Measurements from ENCODE around the gene VANGL2.

The VANGL2 gene

GRCh38 chr1:160465123-160465522, 64.8 kb downstream of the VANGL2 start:
- ATAC-seq: no peak
- no peak for TF ChIP-seq CREB5 (CRISPR knock-in tag; IDR thresholded peaks at IDR 0.05; ENCODE audit: low read depth)
- no peak for TF ChIP-seq ZNF8 (CRISPR knock-in tag; IDR thresholded peaks at IDR 0.05)
- no peak for TF ChIP-seq PATZ1 (CRISPR knock-in tag; IDR thresholded peaks at IDR 0.05; ENCODE audit: borderline replicate concordance)
- no peak for TF ChIP-seq CSDC2 (CRISPR knock-in tag; IDR thresholded peaks at IDR 0.05)
- no peak for TF ChIP-seq TCF4 (CRISPR knock-in tag; IDR thresholded peaks at IDR 0.05; ENCODE audit: borderline replicate concordance)
- no peak for TF ChIP-seq ZNF70 (CRISPR knock-in tag; IDR thresholded peaks at IDR 0.05)
- TF ChIP-seq ZNF565 (CRISPR knock-in tag; conservative IDR thresholded peaks at IDR 0.05; ENCODE audit: low read depth): no peak
- no peak for TF ChIP-seq ZFP3 (CRISPR knock-in tag; IDR thresholded peaks at IDR 0.05)
- no peak for TF ChIP-seq ZFP30 (CRISPR knock-in tag; IDR thresholded peaks at IDR 0.05)
- TF ChIP-seq ARNTL (CRISPR knock-in tag; IDR thresholded peaks at IDR 0.05; ENCODE audit: borderline replicate concordance, low read depth): no peak
- no peak for TF ChIP-seq ZC3H10 (CRISPR knock-in tag; IDR thresholded peaks at IDR 0.05)
- no peak for TF ChIP-seq GLIS3 (CRISPR knock-in tag; IDR thresholded peaks at IDR 0.05)
- no peak for TF ChIP-seq ISL1 (CRISPR knock-in tag; IDR thresholded peaks at IDR 0.05)
- TF ChIP-seq SNAI2 (CRISPR knock-in tag; IDR thresholded peaks at IDR 0.05): no peak
- TF ChIP-seq TOX (CRISPR knock-in tag; IDR thresholded peaks at IDR 0.05; ENCODE audit: borderline replicate concordance): no peak
- TF ChIP-seq RARB (CRISPR knock-in tag; IDR thresholded peaks at IDR 0.05): no peak
- TF ChIP-seq ESRRG (CRISPR knock-in tag; IDR thresholded peaks at IDR 0.05): no peak

- TF ChIP-seq PPARA (CRISPR knock-in tag; IDR thresholded peaks at IDR 0.05; ENCODE audit: borderline replicate concordance) (no peak), PATZ1 (CRISPR knock-in tag; IDR thresholded peaks at IDR 0.05; ENCODE audit: borderline replicate concordance) (no peak)
- no peak for ATAC-seq
These were observed 66.6 kb downstream of the VANGL2 start for GRCh38 chr1:160466961-160467360.

- TF ChIP-seq POU6F1 (CRISPR knock-in tag; IDR thresholded peaks at IDR 0.05; ENCODE audit: borderline replicate concordance, low read depth) (no peak), ZNF8 (CRISPR knock-in tag; IDR thresholded peaks at IDR 0.05) (no peak), GLIS3 (CRISPR knock-in tag; IDR thresholded peaks at IDR 0.05) (no peak), ZNF70 (CRISPR knock-in tag; IDR thresholded peaks at IDR 0.05) (no peak), TSHZ2 (CRISPR knock-in tag; IDR thresholded peaks at IDR 0.05) (no peak), ZFP3 (CRISPR knock-in tag; IDR thresholded peaks at IDR 0.05) (no peak), OSR1 (CRISPR knock-in tag; IDR thresholded peaks at IDR 0.05) (no peak), ZFP30 (CRISPR knock-in tag; IDR thresholded peaks at IDR 0.05) (no peak), ISL1 (CRISPR knock-in tag; IDR thresholded peaks at IDR 0.05) (no peak)
- no peak for ATAC-seq
These were observed 67.2 kb downstream of the VANGL2 start for GRCh38 chr1:160467576-160467975.

Measured in SK-N-SH treated with all-trans-retinoic acid at 6 μM for 48 hours (cell line).